SK-N-SH (cell line): ENCODE results near the gene FNDC11. TPM values are rescaled to one million over a fixed set of nuclear protein-coding genes. Genes with fewer than 3 reads are reported as not detected.
"Not testable (repeated sequence)": the region's sequence is repeated elsewhere in the genome, so short reads cannot be mapped to it uniquely, and the experiment has no call there.

Source experiments
- CTCF ChIA-PET: fragments of 300-600, 350-600 bp; formaldehyde crosslinking; extraction: SDS; loops from one replicate; lab custom pipeline; 2021; lab: Yijun Ruan, JAX
- POLR2A ChIA-PET: fragments of 350-600 bp; sonication (Branson Sonifier 250); formaldehyde crosslinking; extraction: SDS; loops from one replicate; lab custom pipeline; 2020; ENCODE audit warnings: antibody characterized with exemption, inconsistent platforms; lab: Yijun Ruan, JAX
- DNase-seq: peaks from one replicate; pipeline ENCODE4 v3.0.0; 2012
- H2AFZ ChIP-seq: fragments of 200-600 bp; sonication (generic); 2 replicates; pipeline ENCODE4 v1.8.1; 2016; ENCODE audit warnings: antibody characterized with exemption, mild to moderate bottlenecking, low read depth
- H3F3A ChIP-seq: fragments of 200-600 bp; sonication (generic); replicated peaks from 2 replicates; pipeline ENCODE3; 2016; ENCODE audit warnings: antibody characterized with exemption, mild to moderate bottlenecking; ENCODE audit not compliant: insufficient read depth
- H3K27ac ChIP-seq, 2 experiments: fragments of 200-500 bp in 1 of 2; fragments of 200-600 bp in 1 of 2; sonication (Bioruptor generic) in 1 of 2; sonication (generic), shearing (Covaris generic) in 1 of 2; 2 replicates each; pipeline versions ENCODE4 v1.5.1 to v1.6.1; 2014 to 2016; ENCODE audit warnings: low read depth in 2 of 2, inconsistent platforms in 1 of 2, low read length in 1 of 2, mild to moderate bottlenecking in 1 of 2, mixed read lengths in 1 of 2
- H3K27me3 ChIP-seq: fragments of 200-600 bp; sonication (generic), shearing (Covaris generic); 2 replicates; pipeline ENCODE4 v1.6.1; 2016; ENCODE audit warnings: mixed run types; ENCODE audit not compliant: insufficient read depth
- H3K36me3 ChIP-seq, 2 experiments: fragments of 200-500 bp in 1 of 2; fragments of 200-600 bp in 1 of 2; sonication (Bioruptor generic) in 1 of 2; sonication (generic) in 1 of 2; replicated peaks in 1 of 2; 2 replicates each; pipeline versions ENCODE3 to v1.5.1; 2014 to 2016; ENCODE audit warnings: low read length in 1 of 2, mild to moderate bottlenecking in 1 of 2; ENCODE audit not compliant: insufficient read depth in 2 of 2, control insufficient read depth in 1 of 2
- H3K4me1 ChIP-seq, 2 experiments: fragments of 200-500 bp in 1 of 2; fragments of 200-600 bp in 1 of 2; sonication (Bioruptor generic) in 1 of 2; sonication (generic), shearing (Covaris generic) in 1 of 2; 2 replicates each; pipeline versions ENCODE4 v1.5.1 to v1.6.1; 2014 to 2016; ENCODE audit warnings: low read depth in 1 of 2, low read length in 1 of 2, mixed run types in 1 of 2; ENCODE audit not compliant: insufficient read depth in 2 of 2, control insufficient read depth in 1 of 2
- H3K4me2 ChIP-seq: fragments of 200-600 bp; sonication (generic), shearing (Covaris generic); 2 replicates; pipeline ENCODE4 v1.6.1; 2017; ENCODE audit warnings: mixed run types
- H3K4me3 ChIP-seq, 2 experiments: fragments of 200-500 bp in 1 of 2; fragments of 200-600 bp in 1 of 2; sonication (Bioruptor generic) in 1 of 2; sonication (generic), shearing (Covaris generic) in 1 of 2; 2 replicates each; pipeline versions ENCODE4 v1.5.1 to v1.8.1; 2014 to 2016; ENCODE audit warnings: low read depth in 2 of 2, inconsistent platforms in 1 of 2, low read length in 1 of 2, mild to moderate bottlenecking in 1 of 2, mixed read lengths in 1 of 2, moderate library complexity in 1 of 2
- H3K79me2 ChIP-seq: fragments of 200-600 bp; sonication (generic); 2 replicates; pipeline ENCODE4 v1.8.1; 2017; ENCODE audit warnings: mild to moderate bottlenecking; ENCODE audit not compliant: insufficient read depth
- H3K9ac ChIP-seq: fragments of 200-600 bp; sonication (generic); 2 replicates; pipeline ENCODE4 v1.6.1; 2017; ENCODE audit warnings: mixed run types
- H3K9me2 ChIP-seq: fragments of 200-600 bp; sonication (generic); 2 replicates; pipeline ENCODE4 v1.6.1; 2017; ENCODE audit warnings: mixed run types
- H3K9me3 ChIP-seq: fragments of 200-600 bp; sonication (generic); 2 replicates; pipeline ENCODE4 v1.6.1; 2017; ENCODE audit warnings: mixed run types, mild to moderate bottlenecking, moderate library complexity
- H4K20me1 ChIP-seq: fragments of 200-600 bp; sonication (generic); 2 replicates; pipeline ENCODE4 v1.6.1; 2017; ENCODE audit warnings: mild to moderate bottlenecking, mixed run types; ENCODE audit not compliant: insufficient read depth
- CHD2 ChIP-seq: fragments of 150-350 bp; IDR thresholded peaks from 2 replicates; pipeline ENCODE4 v1.6.1; 2018; ENCODE audit warnings: low read length; ENCODE audit not compliant: partially characterized antibody
- FOSL2 ChIP-seq: IDR thresholded peaks from 2 replicates; pipeline ENCODE4 v1.4.0; 2012; ENCODE audit warnings: low read depth, mild to moderate bottlenecking, moderate library complexity, borderline replicate concordance
- FOXJ3 ChIP-seq: sonication (generic); formaldehyde crosslinking; IDR thresholded peaks from 2 replicates; pipeline ENCODE4 v1.5.1; 2020; ENCODE audit warnings: mild to moderate bottlenecking, missing genetic modification reagents
- FOXM1 ChIP-seq: IDR thresholded peaks from 2 replicates; pipeline ENCODE4 v1.4.0; 2012; ENCODE audit warnings: low read depth, mild to moderate bottlenecking
- GATA2 ChIP-seq: sonication (generic); formaldehyde crosslinking; IDR thresholded peaks from 2 replicates; pipeline ENCODE4 v1.5.0; 2020; ENCODE audit warnings: mild to moderate bottlenecking, missing genetic modification reagents
- JUND ChIP-seq: IDR thresholded peaks from 2 replicates; pipeline ENCODE4 v1.4.0; 2012
- MEF2A ChIP-seq: IDR thresholded peaks from 2 replicates; pipeline ENCODE4 v1.4.0; 2012; ENCODE audit warnings: low read depth, borderline replicate concordance
- MXI1 ChIP-seq: IDR thresholded peaks from 2 replicates; pipeline ENCODE4 v1.6.1; 2012; ENCODE audit warnings: mild to moderate bottlenecking, low read depth, low read length, improper control_type of control experiment
- RAD21 ChIP-seq: IDR thresholded peaks from 2 replicates; pipeline ENCODE4 v1.6.1; 2012; ENCODE audit warnings: mild to moderate bottlenecking, low read length
- RCOR1 ChIP-seq: fragments of 150-350 bp; IDR thresholded peaks from 2 replicates; pipeline ENCODE4 v1.6.1; 2017; ENCODE audit warnings: antibody characterized with exemption, low read length
- RFX5 ChIP-seq: IDR thresholded peaks from 2 replicates; pipeline ENCODE4 v1.6.1; 2012; ENCODE audit warnings: mild to moderate bottlenecking, improper control_type of control experiment, low read length
- RXRA ChIP-seq: IDR thresholded peaks from 2 replicates; pipeline ENCODE4 v1.4.0; 2012; ENCODE audit warnings: low read depth, mild to moderate bottlenecking, borderline replicate concordance
- SMC3 ChIP-seq: IDR thresholded peaks from 2 replicates; pipeline ENCODE4 v1.6.1; 2012; ENCODE audit warnings: low read depth, low read length, improper control_type of control experiment
- TAF1 ChIP-seq: IDR thresholded peaks from 2 replicates; pipeline ENCODE4 v1.6.1; 2012; ENCODE audit warnings: low read depth, mild to moderate bottlenecking, low read length, moderate library complexity, borderline replicate concordance
- TEAD4 ChIP-seq: IDR thresholded peaks from 2 replicates; pipeline ENCODE4 v1.4.0; 2012; ENCODE audit warnings: mild to moderate bottlenecking, borderline replicate concordance; ENCODE audit not compliant: insufficient read depth
- WGBS: methylation state at CpG from one replicate; pipeline ENCODE4 v1.1.6; 2017; ENCODE audit warnings: low lambda C conversion rate; 5-methylcytosine and 5-hydroxymethylcytosine counted together
- polyA plus RNA-seq, 3 experiments: library from polyadenylated mRNA; depleted of rRNA; stranded (reverse); fragments of >200 nt; gene quantifications; 2 replicates each; pipeline ENCODE4 v1.2.3, GENCODE V29; 2012
- TF ChIP-seq, protein P1 (sequence below): IDR thresholded peaks from 2 replicates; pipeline ENCODE4 v1.4.0; 2012; ENCODE audit warnings: low read depth
- TF ChIP-seq, protein P2 (sequence below): fragments of 150-350 bp; IDR thresholded peaks from 2 replicates; pipeline ENCODE4 v1.6.1; 2017; ENCODE audit warnings: antibody characterized with exemption, low read length, low read depth, borderline replicate concordance
- TF ChIP-seq, protein P3 (sequence below): IDR thresholded peaks from 2 replicates; pipeline ENCODE4 v1.6.1; 2012; ENCODE audit warnings: mild to moderate bottlenecking, low read depth, low read length, moderate library complexity

The FNDC11 gene
- polyA plus RNA-seq, 1 of the 3 experiments (the other 2 are of a cell fraction): 5.5 TPM

DNA sequence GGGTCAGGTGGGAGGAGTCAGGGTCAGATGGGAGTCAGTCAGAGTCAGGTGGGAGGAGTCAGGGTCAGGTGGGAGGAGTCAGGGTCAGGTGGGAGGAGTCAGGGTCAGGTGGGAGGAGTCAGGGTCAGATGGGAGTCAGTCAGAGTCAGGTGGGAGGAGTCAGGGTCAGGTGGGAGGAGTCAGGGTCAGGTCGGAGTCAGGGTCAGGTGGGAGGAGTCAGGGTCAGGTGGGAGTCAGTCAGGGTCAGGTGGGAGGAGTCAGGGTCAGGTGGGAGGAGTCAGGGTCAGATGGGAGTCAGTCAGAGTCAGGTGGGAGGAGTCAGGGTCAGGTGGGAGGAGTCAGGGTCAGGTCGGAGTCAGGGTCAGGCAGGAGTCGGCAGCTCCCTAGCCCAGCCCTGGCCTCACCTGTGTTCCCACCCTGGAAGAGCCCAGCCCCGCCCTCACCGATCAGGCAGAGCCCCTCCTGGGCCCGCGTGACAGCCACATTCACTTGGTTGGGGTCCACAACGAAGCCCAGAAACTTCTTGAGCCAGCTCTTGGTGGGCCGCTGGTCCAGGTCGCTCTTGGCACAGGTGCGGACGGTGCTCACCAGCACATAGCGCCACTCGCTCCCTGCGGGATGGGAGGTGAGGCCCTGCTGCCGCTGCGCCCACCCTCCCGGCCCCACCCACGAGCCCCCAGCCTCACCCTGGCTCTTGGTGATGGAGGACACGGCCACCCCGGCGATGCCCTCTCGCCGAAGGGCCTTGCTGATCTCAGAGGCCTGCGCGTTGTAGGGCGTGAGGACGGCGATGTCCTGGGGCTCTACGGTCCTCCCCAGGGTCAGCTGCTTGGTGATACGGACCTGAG, 5.8 kb downstream of the FNDC11 start:
- H3K9me3 ChIP-seq, H3K4me3 ChIP-seq, H3K79me2 ChIP-seq, H3K4me2 ChIP-seq, POLR2A ChIA-PET, H3K9me2 ChIP-seq, CTCF ChIA-PET, H3F3A ChIP-seq, H4K20me1 ChIP-seq, DNase-seq, H3K9ac ChIP-seq, H3K4me1 ChIP-seq, H3K27ac ChIP-seq, H2AFZ ChIP-seq, H3K27me3 ChIP-seq: not testable (repeated sequence)
- H3K36me3 ChIP-seq: peaks cover 0 to 25% of the 10 kb centered on the region in 2 experiments
- 91% methylated on average over 29 of the region's 31 CpGs for WGBS

DNA sequence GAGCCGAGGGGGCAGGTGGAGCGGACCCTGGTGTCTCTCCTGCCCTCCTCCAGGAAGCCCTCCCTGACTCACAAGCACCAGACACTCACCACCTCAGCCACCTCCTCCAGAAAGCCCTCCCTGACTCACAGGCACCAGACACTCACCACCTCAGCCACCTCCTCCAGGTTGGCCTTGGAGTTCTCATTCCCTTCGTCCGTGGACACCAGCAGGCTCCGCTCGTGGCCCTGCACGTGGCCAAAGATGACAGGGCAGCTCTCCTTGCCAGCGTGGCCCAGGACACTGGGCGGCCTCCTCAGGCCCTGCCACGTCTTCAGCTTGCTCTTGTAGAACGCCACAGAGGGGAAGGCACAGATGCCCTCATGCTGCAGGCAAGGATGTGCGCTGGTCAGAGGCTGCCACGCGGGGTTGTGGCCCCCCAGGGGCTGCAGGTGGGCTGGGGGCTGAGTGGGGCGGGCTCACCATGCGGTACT, 6.4 kb downstream of the FNDC11 start:
- no peak overlapping the region for H3K4me2 ChIP-seq
- ChIA-PET CTCF (no interaction called here), POLR2A (interaction anchor here (0.6 kb wide), 1 partner anchor 53 kb away, joined by 6 read pairs; no protein-coding TSS in a partner anchor)
- H3F3A ChIP-seq: no peaks in the 10 kb centered on the region
- H3K36me3 ChIP-seq: peaks cover 0 to 25% of the 10 kb centered on the region in 2 experiments
- no peaks in the 10 kb centered on the region for H3K9me2 ChIP-seq
- H3K79me2 ChIP-seq: no peaks in the 10 kb centered on the region
- no peaks in the 10 kb centered on the region for H3K27me3 ChIP-seq
- H3K4me3 ChIP-seq: no peak overlapping the region
- TF ChIP-seq FOXM1 (no peak), SMC3 (no peak), FOSL2 (no peak), TAF1 (no peak), JUND (no peak), RCOR1 (no peak), GATA2 (CRISPR knock-in tag) (no peak), RFX5 (no peak), TEAD4 (no peak), FOXJ3 (CRISPR knock-in tag) (no peak), RAD21 (no peak), CHD2 (no peak), RXRA (no peak), MXI1 (no peak), MEF2A (no peak)
- TF ChIP-seq, protein P1, sequence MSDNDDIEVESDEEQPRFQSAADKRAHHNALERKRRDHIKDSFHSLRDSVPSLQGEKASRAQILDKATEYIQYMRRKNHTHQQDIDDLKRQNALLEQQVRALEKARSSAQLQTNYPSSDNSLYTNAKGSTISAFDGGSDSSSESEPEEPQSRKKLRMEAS: no peak
- TF ChIP-seq, protein P2, sequence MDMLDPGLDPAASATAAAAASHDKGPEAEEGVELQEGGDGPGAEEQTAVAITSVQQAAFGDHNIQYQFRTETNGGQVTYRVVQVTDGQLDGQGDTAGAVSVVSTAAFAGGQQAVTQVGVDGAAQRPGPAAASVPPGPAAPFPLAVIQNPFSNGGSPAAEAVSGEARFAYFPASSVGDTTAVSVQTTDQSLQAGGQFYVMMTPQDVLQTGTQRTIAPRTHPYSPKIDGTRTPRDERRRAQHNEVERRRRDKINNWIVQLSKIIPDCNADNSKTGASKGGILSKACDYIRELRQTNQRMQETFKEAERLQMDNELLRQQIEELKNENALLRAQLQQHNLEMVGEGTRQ: no peak
- TF ChIP-seq, protein P3, sequence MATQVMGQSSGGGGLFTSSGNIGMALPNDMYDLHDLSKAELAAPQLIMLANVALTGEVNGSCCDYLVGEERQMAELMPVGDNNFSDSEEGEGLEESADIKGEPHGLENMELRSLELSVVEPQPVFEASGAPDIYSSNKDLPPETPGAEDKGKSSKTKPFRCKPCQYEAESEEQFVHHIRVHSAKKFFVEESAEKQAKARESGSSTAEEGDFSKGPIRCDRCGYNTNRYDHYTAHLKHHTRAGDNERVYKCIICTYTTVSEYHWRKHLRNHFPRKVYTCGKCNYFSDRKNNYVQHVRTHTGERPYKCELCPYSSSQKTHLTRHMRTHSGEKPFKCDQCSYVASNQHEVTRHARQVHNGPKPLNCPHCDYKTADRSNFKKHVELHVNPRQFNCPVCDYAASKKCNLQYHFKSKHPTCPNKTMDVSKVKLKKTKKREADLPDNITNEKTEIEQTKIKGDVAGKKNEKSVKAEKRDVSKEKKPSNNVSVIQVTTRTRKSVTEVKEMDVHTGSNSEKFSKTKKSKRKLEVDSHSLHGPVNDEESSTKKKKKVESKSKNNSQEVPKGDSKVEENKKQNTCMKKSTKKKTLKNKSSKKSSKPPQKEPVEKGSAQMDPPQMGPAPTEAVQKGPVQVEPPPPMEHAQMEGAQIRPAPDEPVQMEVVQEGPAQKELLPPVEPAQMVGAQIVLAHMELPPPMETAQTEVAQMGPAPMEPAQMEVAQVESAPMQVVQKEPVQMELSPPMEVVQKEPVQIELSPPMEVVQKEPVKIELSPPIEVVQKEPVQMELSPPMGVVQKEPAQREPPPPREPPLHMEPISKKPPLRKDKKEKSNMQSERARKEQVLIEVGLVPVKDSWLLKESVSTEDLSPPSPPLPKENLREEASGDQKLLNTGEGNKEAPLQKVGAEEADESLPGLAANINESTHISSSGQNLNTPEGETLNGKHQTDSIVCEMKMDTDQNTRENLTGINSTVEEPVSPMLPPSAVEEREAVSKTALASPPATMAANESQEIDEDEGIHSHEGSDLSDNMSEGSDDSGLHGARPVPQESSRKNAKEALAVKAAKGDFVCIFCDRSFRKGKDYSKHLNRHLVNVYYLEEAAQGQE: no peak
- TF ChIP-seq, all 33 proteins: peak for 0
- Histone ChIP-seq H3K9ac (no peak overlapping the region), H3K9me3 (no peaks in the 10 kb centered on the region), H3K4me1 (no peaks in the 10 kb centered on the region; a peak in 1 of 4 replicates), H3K27ac (no peak overlapping the region), H2AFZ (no peak overlapping the region), H4K20me1 (no peaks in the 10 kb centered on the region)
- no peak for DNase-seq
- 88% methylated on average over 3 of the region's 16 CpGs for WGBS
